Posterior cingulate gyrus (tissue), 11 donors: ENCODE measurements around the gene GDNF.

Experiments
- DNase-seq, 10 donors: peaks; one replicate each; pipeline versions ENCODE4 v3.0.0 to v3.0.0-alpha.2; 2020 to 2021; ENCODE audit warnings: mixed read lengths in 3 of 10
- intact Hi-C: fragments of 100-400 bp; cut with DNase I; formaldehyde crosslinking; loops from one replicate; pipeline ENCODE4 v1.15.1; 2023

GDNF gene

GRCh38 chr5:37847978-37848425 is 8.2 kb upstream of the GDNF start:
- DNase-seq = no peak
- intact Hi-C loops = no loop called here

- intact Hi-C loops = no loop called here
- DNase-seq = no peak
Observed at GRCh38 chr5:37846786-37847310, 7.0 kb upstream of the GDNF start.

GRCh38 chr5:37844009-37844408 is 4.2 kb upstream of the GDNF start:
- peak in 1 of 10 donors; percentile 28 for DNase-seq
- intact Hi-C loops = no loop called here

GRCh38 chr5:37842048-37842447 is 2.2 kb upstream of the GDNF start:
- no peak for DNase-seq
- intact Hi-C loops = no loop called here

DNA sequence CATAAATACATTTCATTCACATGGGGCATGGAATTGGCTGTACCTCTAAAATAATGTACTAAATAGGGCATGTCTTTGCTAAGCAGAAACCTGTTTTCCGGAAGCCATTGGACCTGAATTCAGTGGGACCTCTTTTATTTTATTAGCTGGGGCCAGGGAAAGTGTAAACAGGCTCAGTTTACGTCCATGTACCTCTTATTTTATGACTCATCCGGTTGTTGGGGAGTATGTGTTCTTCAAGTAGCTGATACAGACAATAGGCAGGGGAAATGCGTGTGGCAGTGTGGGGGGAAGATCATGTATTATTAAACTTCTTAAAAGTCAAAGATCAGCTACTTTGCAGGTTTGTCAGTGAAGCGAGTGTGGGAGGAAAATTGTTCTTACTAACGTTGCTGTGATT is 1.4 kb upstream of the GDNF start:
- intact Hi-C loops = no loop called here
- DNase-seq = no peak

- peak in 7 of 10 donors; percentile 17 to 92 (median 61) for DNase-seq
Observed at GRCh38 chr5:37840053-37841034, 503 bp upstream of the GDNF start.

GRCh38 chr5:37838933-37839341 is 904 bp downstream of the GDNF start:
- intact Hi-C loops = no loop called here

More at GRCh38 chr5:37840053-37841034, 503 bp upstream of the GDNF start:
- intact Hi-C loops = no loop called here

DNA sequence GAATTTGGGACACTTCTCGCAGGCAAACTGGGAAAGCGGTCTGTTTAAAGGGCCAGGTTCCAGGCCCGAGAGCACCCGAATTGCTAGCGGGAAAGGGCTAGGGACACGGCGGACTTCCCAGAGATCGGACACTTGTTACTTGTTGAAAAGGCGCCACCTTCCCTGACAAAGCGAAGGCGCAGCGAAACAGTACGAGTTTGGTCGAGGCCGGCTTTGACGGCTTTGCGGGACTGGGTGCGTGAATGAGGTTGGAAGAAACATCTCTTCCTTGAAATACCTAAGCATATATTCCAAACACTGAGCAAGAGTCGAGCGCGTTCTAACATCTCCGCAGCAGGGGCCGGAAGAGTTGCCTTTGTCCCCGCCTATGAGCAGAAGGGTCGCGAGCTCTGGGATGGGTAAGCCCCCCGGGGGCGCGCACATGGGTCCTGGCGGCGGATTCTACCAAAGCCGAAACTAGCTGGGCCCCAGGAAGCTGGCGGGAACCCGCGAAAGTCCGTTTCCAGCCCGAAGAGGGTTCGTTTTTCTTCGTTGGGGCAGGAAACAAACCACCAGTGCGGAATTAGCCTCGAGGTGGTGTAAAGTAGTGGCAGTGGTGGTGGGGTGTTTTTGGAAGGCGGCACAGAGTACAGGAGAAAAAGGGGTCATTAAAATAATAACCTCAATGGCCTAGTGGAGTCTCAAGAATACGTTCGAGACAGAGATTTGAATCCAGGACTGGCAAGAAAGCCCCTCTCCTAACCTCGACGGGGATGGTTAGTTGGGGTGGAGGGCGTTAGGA is 1.5 kb downstream of the GDNF start:
- intact Hi-C loops = no loop called here

More at GRCh38 chr5:37838933-37839341, 904 bp downstream of the GDNF start:
- no peak for DNase-seq

GRCh38 chr5:37837414-37838032 is 2.3 kb downstream of the GDNF start:
- peak; percentile 62 to 97 (median 82) for DNase-seq
- intact Hi-C loops = loop anchor here (1.0 to 2.0 kb wide), 2 partner anchors 356 to 425 kb away; no protein-coding TSS in a partner anchor

More for the DNA sequence above, 1.5 kb downstream of the GDNF start:
- peak in 6 of 10 donors; percentile 17 to 89 (median 53) for DNase-seq

DNA sequence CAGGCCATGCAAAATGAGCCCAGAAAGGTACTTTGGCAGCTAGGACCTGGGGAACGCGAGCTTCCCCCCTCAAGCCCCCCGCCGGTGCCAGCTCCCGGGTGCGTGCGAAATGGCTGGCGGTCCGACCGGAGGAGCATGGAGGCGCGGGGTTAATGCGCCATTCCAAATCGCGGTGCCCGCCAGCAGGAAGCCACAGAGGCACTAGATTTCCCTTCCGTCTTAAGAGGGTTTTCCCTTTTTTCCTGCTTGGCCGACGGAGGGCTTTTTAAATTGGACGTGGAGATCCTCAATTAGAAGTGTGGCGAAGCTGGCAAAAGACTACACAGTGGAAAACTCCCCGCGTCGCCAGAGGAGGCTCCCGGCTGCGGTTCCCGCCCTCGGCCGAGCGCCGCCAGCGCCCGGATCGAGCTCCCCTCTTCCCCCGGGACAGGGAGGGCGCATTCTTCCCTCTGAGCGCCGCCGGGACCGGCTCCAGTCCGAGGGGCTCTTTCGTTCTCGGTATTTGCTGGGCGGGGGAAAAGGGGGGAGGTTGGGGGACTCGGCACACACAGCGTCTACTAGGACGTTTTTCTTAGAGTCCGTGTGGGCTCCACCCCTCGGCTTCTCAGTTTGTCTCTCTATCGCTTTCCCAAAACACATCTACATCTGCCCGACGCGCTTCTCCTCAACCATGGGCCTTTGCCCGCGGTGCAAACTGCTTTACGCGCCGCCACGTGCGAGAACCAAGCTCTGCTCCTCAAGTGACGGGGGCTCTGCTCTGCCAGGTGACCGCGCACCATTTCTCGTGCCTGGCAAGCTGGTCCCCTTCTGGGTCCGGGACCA is 3.0 kb downstream of the GDNF start:
- intact Hi-C loops = loop anchor here (1.0 to 2.0 kb wide), 2 partner anchors 356 to 424 kb away; no protein-coding TSS in a partner anchor
- peak in 4 of 10 donors; percentile 48 to 87 (median 79) for DNase-seq

- intact Hi-C loops = loop anchor here (2.0 kb wide), 1 partner anchor 423 kb away; no protein-coding TSS in a partner anchor
Observed at GRCh38 chr5:37836235-37836591, 3.6 kb downstream of the GDNF start.

GRCh38 chr5:37835380-37835973 is 4.4 kb downstream of the GDNF start:
- DNase-seq = peak in 1 of 10 donors; percentile 71
- intact Hi-C loops = no loop called here

More at GRCh38 chr5:37836235-37836591, 3.6 kb downstream of the GDNF start:
- no peak for DNase-seq

DNA sequence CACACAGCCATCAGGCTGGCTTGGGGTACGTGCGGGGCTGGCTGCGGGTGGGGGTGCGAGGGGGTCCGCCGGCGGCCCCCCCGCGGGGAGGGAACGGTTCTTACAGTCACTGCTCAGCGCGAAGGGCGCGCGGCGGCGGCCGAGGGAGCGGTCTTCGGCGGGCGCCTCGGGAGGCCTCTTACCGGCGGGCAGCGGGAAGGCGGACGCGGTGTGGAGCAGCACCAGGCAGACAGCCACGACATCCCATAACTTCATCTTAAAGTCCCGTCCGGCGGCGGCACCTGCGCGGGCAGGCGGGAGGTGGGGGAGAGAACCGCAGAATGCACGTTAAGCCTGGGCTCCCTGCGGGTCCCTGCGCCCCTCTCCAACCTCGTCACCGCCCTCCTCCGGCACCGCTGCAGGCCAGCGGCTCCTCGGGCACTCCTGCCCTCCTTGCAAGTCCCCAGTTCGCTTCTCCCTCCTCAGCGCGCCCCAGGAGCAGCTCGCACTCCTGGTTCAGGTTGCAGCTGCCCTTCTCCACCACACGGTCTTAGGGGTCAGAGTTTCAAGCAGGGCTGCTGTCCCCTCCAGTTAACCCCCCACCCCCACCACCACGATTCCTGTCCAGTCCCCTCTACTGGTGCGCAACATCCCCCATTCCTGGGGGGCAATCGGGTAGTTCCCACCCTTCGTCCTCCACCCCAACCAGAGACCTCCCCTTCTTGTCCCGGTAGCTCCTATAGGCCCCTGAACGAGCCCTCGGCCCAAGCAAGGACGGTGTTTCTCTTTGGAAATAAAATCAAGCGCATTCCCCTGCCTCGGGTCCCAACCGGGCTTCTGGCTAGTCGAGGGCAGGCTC is 5.1 kb downstream of the GDNF start:
- intact Hi-C loops = loop anchor here (5.0 kb wide), 2 partner anchors 67 to 112 kb away; no protein-coding TSS in a partner anchor
- DNase-seq = peak in 4 of 10 donors; percentile 33 to 87 (median 46)

- intact Hi-C loops = loop anchor here (5.0 kb wide), 2 partner anchors 67 to 112 kb away; no protein-coding TSS in a partner anchor
Observed at GRCh38 chr5:37833990-37834389, 5.9 kb downstream of the GDNF start.

DNA sequence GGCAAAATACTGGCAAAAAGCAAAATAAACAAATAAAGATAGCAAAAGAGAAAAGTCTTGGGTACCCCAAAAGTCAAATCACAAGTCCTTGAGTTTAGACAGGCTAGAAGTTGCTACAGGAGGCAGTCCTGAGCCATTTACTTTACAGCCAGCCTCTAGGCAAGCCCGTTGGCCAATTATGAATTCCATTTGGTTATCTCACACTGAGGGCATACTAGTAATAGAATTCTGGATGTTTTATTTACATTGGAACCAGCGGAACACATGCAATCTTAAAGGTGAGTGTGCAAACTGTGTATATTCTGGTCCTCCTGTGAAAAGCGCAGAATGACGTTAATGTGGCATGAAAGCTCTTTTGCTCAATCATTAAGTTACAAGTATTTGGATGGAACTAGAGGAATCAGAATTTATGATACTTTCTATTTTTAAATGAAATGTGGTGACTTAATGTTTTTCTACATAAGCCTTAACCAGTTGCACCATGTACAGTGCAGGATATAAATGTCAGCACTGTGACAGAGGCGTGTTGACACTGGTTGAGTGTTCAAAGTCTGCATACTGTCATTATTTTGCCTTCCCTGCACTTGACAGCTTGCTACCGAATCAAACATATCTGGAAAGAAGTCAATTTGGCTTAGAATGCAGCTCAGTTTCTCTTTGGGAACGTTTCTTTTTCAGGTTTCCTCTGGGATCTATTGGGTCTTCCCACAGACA is 7.9 kb downstream of the GDNF start:
- no peak for DNase-seq
- intact Hi-C loops = loop anchor here (5.0 kb wide), 2 partner anchors 65 to 110 kb away; no protein-coding TSS in a partner anchor

More at GRCh38 chr5:37833990-37834389, 5.9 kb downstream of the GDNF start:
- DNase-seq = no peak

GRCh38 chr5:37830348-37830747 is 9.5 kb downstream of the GDNF start:
- intact Hi-C loops = loop anchor here (5.0 kb wide), 2 partner anchors 63 to 108 kb away; no protein-coding TSS in a partner anchor

More at GRCh38 chr5:37830348-37830747, 9.5 kb downstream of the GDNF start:
- DNase-seq = no peak
